H9 (cell line): Measurements from ENCODE around the gene CCSER1. TPM values are rescaled to one million over a fixed set of nuclear protein-coding genes. Genes with fewer than 3 reads are reported as not detected.

Experiments
- DNase-seq: peaks from one replicate; pipeline ENCODE4 v3.0.0-alpha.2; 2017
- H2AFZ ChIP-seq: one replicate; pipeline ENCODE4 v1.6.1; 2013; ENCODE audit warnings: mild to moderate bottlenecking, low read length, control low read depth, moderate library complexity
- H2AK5ac ChIP-seq: 2 replicates; pipeline ENCODE4 v1.6.1; 2013; ENCODE audit warnings: low read length, control low read depth, mixed read lengths; ENCODE audit not compliant: insufficient read length
- H2BK120ac ChIP-seq: one replicate; pipeline ENCODE4 v1.6.1; 2013; ENCODE audit warnings: low read depth, mild to moderate bottlenecking, low read length, control low read depth, inconsistent platforms; ENCODE audit not compliant: poor library complexity, severe bottlenecking
- H2BK12ac ChIP-seq: 2 replicates; pipeline ENCODE4 v1.6.1; 2013; ENCODE audit warnings: low read length, control low read depth, mixed read lengths, low read depth; ENCODE audit not compliant: insufficient read length
- H2BK15ac ChIP-seq: 2 replicates; pipeline ENCODE4 v1.6.1; 2013; ENCODE audit warnings: low read depth, low read length, control low read depth
- H2BK20ac ChIP-seq: one replicate; pipeline ENCODE4 v1.6.1; 2013; ENCODE audit warnings: low read depth, mild to moderate bottlenecking, low read length, control low read depth, inconsistent platforms; ENCODE audit not compliant: poor library complexity, severe bottlenecking
- H2BK5ac ChIP-seq: 2 replicates; pipeline ENCODE4 v1.6.1; 2013; ENCODE audit warnings: low read length, control low read depth, mixed read lengths; ENCODE audit not compliant: insufficient read length
- H3K14ac ChIP-seq: 2 replicates; pipeline ENCODE4 v1.6.1; 2013; ENCODE audit warnings: low read length, control low read depth; ENCODE audit not compliant: insufficient read depth
- H3K18ac ChIP-seq: 2 replicates; pipeline ENCODE4 v1.6.1; 2013; ENCODE audit warnings: low read depth, mild to moderate bottlenecking, mixed read lengths, low read length, control low read depth; ENCODE audit not compliant: insufficient read length
- H3K23ac ChIP-seq: 2 replicates; pipeline ENCODE4 v1.6.1; 2013; ENCODE audit warnings: low read length, control low read depth, mixed read lengths, low read depth; ENCODE audit not compliant: insufficient read length
- H3K23me2 ChIP-seq: 2 replicates; pipeline ENCODE4 v1.6.1; 2013; ENCODE audit warnings: low read depth, mild to moderate bottlenecking, mixed read lengths, low read length, control low read depth; ENCODE audit not compliant: insufficient read length, poor library complexity, severe bottlenecking
- H3K27ac ChIP-seq: 2 replicates; pipeline ENCODE4 v1.5.1; 2013; ENCODE audit warnings: low read length, control low read depth, mixed read lengths, low read depth; ENCODE audit not compliant: insufficient read length
- H3K27me3 ChIP-seq: 2 replicates; pipeline ENCODE4 v1.6.1; 2013; ENCODE audit warnings: low read length, control low read depth, inconsistent platforms; ENCODE audit not compliant: insufficient read depth
- H3K4ac ChIP-seq: 2 replicates; pipeline ENCODE4 v1.6.1; 2013; ENCODE audit warnings: low read depth, mild to moderate bottlenecking, control low read depth, inconsistent platforms, low read length, moderate library complexity
- H3K4me1 ChIP-seq: 2 replicates; pipeline ENCODE4 v1.6.1; 2013; ENCODE audit warnings: low read length, control low read depth, inconsistent platforms; ENCODE audit not compliant: insufficient read depth
- H3K4me2 ChIP-seq: 2 replicates; pipeline ENCODE4 v1.6.1; 2013; ENCODE audit warnings: low read length, control low read depth, mixed read lengths; ENCODE audit not compliant: insufficient read length, insufficient read depth
- H3K56ac ChIP-seq: 2 replicates; pipeline ENCODE4 v1.6.1; 2013; ENCODE audit warnings: low read depth, mild to moderate bottlenecking, mixed read lengths, low read length, control low read depth; ENCODE audit not compliant: insufficient read length
- H3K79me1 ChIP-seq: 2 replicates; pipeline ENCODE4 v1.6.1; 2013; ENCODE audit warnings: low read depth, mild to moderate bottlenecking, moderate library complexity, low read length, control low read depth, inconsistent platforms; ENCODE audit not compliant: insufficient read depth, poor library complexity, severe bottlenecking
- H3K79me2 ChIP-seq: 2 replicates; pipeline ENCODE4 v1.6.1; 2013; ENCODE audit warnings: low read length, control low read depth, inconsistent platforms; ENCODE audit not compliant: insufficient read depth
- H3K9ac ChIP-seq: 2 replicates; pipeline ENCODE4 v1.6.1; 2013; ENCODE audit warnings: low read length, control low read depth, mixed read lengths; ENCODE audit not compliant: insufficient read length; ENCODE audit errors: extremely low read depth
- H3K9me3 ChIP-seq: one replicate; pipeline ENCODE4 v1.6.1; 2013; ENCODE audit warnings: low read depth, low read length, inconsistent platforms; ENCODE audit not compliant: control insufficient read depth
- H3T11ph ChIP-seq: one replicate; pipeline ENCODE4 v1.6.1; 2013; ENCODE audit warnings: mild to moderate bottlenecking, low read length, control low read depth, inconsistent platforms
- H4K20me1 ChIP-seq: one replicate; pipeline ENCODE4 v1.6.1; 2013; ENCODE audit not compliant: control insufficient read depth, insufficient read length, insufficient read depth
- H4K5ac ChIP-seq: 2 replicates; pipeline ENCODE4 v1.6.1; 2013; ENCODE audit warnings: low read depth, mild to moderate bottlenecking, mixed read lengths, low read length, control low read depth; ENCODE audit not compliant: insufficient read length
- H4K8ac ChIP-seq: replicated peaks from 2 replicates; pipeline ENCODE4 v1.6.1; 2013; ENCODE audit warnings: low read length, control low read depth, mixed read lengths, low read depth; ENCODE audit not compliant: insufficient read length
- H4K91ac ChIP-seq: 2 replicates; pipeline ENCODE4 v1.6.1; 2013; ENCODE audit warnings: low read depth, mild to moderate bottlenecking, moderate library complexity, mixed read lengths, low read length, control low read depth; ENCODE audit not compliant: insufficient read length
- H3K27ac Mint-ChIP-seq, 3 experiments: 2 replicates in 2 of 3; 3 replicates in 1 of 3; pipeline ENCODE4 v1.8.0; 2020 to 2021; ENCODE audit warnings: mixed read lengths in 3 of 3, mild to moderate bottlenecking in 1 of 3, moderate library complexity in 1 of 3
- H3K27me3 Mint-ChIP-seq: 2 replicates; pipeline ENCODE4 v1.8.0; 2021; ENCODE audit warnings: low read depth, mild to moderate bottlenecking, moderate library complexity, mixed read lengths
- H3K36me3 Mint-ChIP-seq, 3 experiments: 2 replicates in 2 of 3; 3 replicates in 1 of 3; pipeline ENCODE4 v1.8.0; 2020 to 2021; ENCODE audit warnings: low read depth in 3 of 3, mixed read lengths in 3 of 3; ENCODE audit not compliant: insufficient read depth in 1 of 3
- H3K4me1 Mint-ChIP-seq, 2 experiments: 2 replicates each; pipeline ENCODE4 v1.8.0; 2020; ENCODE audit warnings: mixed read lengths in 2 of 2
- H3K4me3 Mint-ChIP-seq, 2 experiments: 2 replicates in 1 of 2; 3 replicates in 1 of 2; pipeline ENCODE4 v1.8.0; 2020 to 2021; ENCODE audit warnings: mild to moderate bottlenecking in 2 of 2, mixed read lengths in 2 of 2, moderate library complexity in 1 of 2
- H3K9me3 Mint-ChIP-seq, 2 experiments: 2 replicates in 1 of 2; 3 replicates in 1 of 2; pipeline ENCODE4 v1.8.0; 2020; ENCODE audit warnings: mild to moderate bottlenecking in 2 of 2, mixed read lengths in 2 of 2, moderate library complexity in 1 of 2
- CTCF ChIP-seq: fragments of 200-600 bp; sonication (generic); conservative IDR thresholded peaks from 3 replicates; pipeline ENCODE4 v1.8.0; 2021; ENCODE audit warnings: antibody characterized with exemption, mild to moderate bottlenecking
- WGBS: extraction: QIAGEN DNeasy Blood & Tissue Kit; methylation state at CpG from one replicate; pipeline ENCODE4 v1.1.7; 2013; ENCODE audit warnings: missing lambda C conversion rate, low lambda C conversion rate, mixed read lengths; ENCODE audit not compliant: insufficient read length; ENCODE audit errors: extremely low coverage; 5-methylcytosine and 5-hydroxymethylcytosine counted together
- total RNA-seq: library from RNA; stranded (reverse); gene quantifications from 2 replicates; pipeline ENCODE4 v1.2.1, GENCODE V29; 2021

Gene CCSER1
- total RNA-seq, 1 experiment from 2014 or later: 0.37 TPM

- Histone ChIP-seq H4K20me1 (no peaks in the 10 kb centered on the region), H2BK20ac (no peak overlapping the region), H3K9me3 (no peaks in the 10 kb centered on the region), H3K56ac (no peak overlapping the region), H4K8ac (no peak overlapping the region), H3K4me2 (no peak overlapping the region), H3K9ac (no peak overlapping the region), H3K23ac (no peak overlapping the region), H3K18ac (no peak overlapping the region), H2BK15ac (no peak overlapping the region), H4K5ac (no peak overlapping the region), H3T11ph (no peak overlapping the region), H3K27ac (no peak overlapping the region), H2BK120ac (no peak overlapping the region), H3K4me1 (no peaks in the 10 kb centered on the region), H2BK12ac (no peak overlapping the region), H3K27me3 (no peaks in the 10 kb centered on the region), H3K23me2 (no peaks in the 10 kb centered on the region), H4K91ac (no peak overlapping the region), H3K14ac (no peak overlapping the region), H3K79me2 (no peaks in the 10 kb centered on the region), H3K79me1 (no peaks in the 10 kb centered on the region), H2AFZ (no peak overlapping the region), H3K4ac (no peak overlapping the region), H2AK5ac (no peak overlapping the region), H2BK5ac (no peak overlapping the region)
- Mint-ChIP-seq H3K4me1 (no peaks in the 10 kb centered on the region; a peak in 1 of 4 replicates), H3K9me3 (no peaks in the 10 kb centered on the region), H3K4me3 (no peak overlapping the region), H3K27ac (no peak overlapping the region), H3K27me3 (no peaks in the 10 kb centered on the region), H3K36me3 (no peaks in the 10 kb centered on the region)
- no peak for DNase-seq
- no peak for TF ChIP-seq CTCF
- WGBS: no CpG with 5 or more reads among the region's 1 CpG
Measured at GRCh38 chr4:90095000-90095399, 32.2 kb upstream of the CCSER1 start.
